Loucy (cell line): ENCODE results near the gene HCFC1.

Experiments used
- H2AFZ ChIP-seq: fragments of 200-600 bp; sonication (generic); 2 replicates; pipeline ENCODE4 v1.6.0; 2016; ENCODE audit warnings: antibody characterized with exemption, mild to moderate bottlenecking, low read length, moderate library complexity
- H3F3A ChIP-seq: fragments of 200-600 bp; 2 replicates; pipeline ENCODE4 v1.6.0; 2016; ENCODE audit warnings: antibody characterized with exemption, low read depth, mild to moderate bottlenecking
- H3K27me3 ChIP-seq: fragments of 200-600 bp; sonication (generic); 2 replicates; pipeline ENCODE4 v1.6.1; 2014; ENCODE audit warnings: low read length, mild to moderate bottlenecking; ENCODE audit not compliant: insufficient read depth, poor library complexity, severe bottlenecking
- H3K36me3 ChIP-seq: fragments of 200-600 bp; sonication (generic); 2 replicates; pipeline ENCODE4 v1.6.1; 2016; ENCODE audit warnings: low read length; ENCODE audit not compliant: insufficient read depth
- H3K4me1 ChIP-seq: fragments of 200-600 bp; sonication (generic); 2 replicates; pipeline ENCODE4 v1.5.1; 2014; ENCODE audit warnings: low read length, mild to moderate bottlenecking; ENCODE audit not compliant: insufficient read depth, poor library complexity, severe bottlenecking
- H3K4me2 ChIP-seq: fragments of 200-600 bp; sonication (generic); 2 replicates; pipeline ENCODE4 v1.6.0; 2014; ENCODE audit warnings: antibody characterized with exemption, low read length, low read depth, mild to moderate bottlenecking; ENCODE audit not compliant: poor library complexity, severe bottlenecking
- H3K4me3 ChIP-seq: fragments of 200-600 bp; sonication (generic); 2 replicates; pipeline ENCODE4 v1.5.1; 2014; ENCODE audit warnings: low read length, mild to moderate bottlenecking, mixed read lengths; ENCODE audit not compliant: poor library complexity, severe bottlenecking
- H3K79me2 ChIP-seq: fragments of 200-600 bp; sonication (generic); 2 replicates; pipeline ENCODE4 v1.6.1; 2014; ENCODE audit warnings: low read length; ENCODE audit not compliant: insufficient read depth
- H3K9ac ChIP-seq: fragments of 200-600 bp; sonication (generic); 2 replicates; pipeline ENCODE4 v1.6.0; 2014; ENCODE audit warnings: mild to moderate bottlenecking, low read depth, low read length, moderate library complexity; ENCODE audit not compliant: poor library complexity, severe bottlenecking
- H3K9me2 ChIP-seq: fragments of 200-600 bp; sonication (generic); replicated peaks from 2 replicates; pipeline ENCODE4 v1.6.1; 2016; ENCODE audit warnings: low read depth, low read length, mixed read lengths
- H3K9me3 ChIP-seq: fragments of 200-600 bp; sonication (generic); 2 replicates; pipeline ENCODE4 v1.6.1; 2014; ENCODE audit warnings: mild to moderate bottlenecking, antibody characterized with exemption, low read length, low read depth; ENCODE audit not compliant: insufficient read depth
- H4K20me1 ChIP-seq: fragments of 200-600 bp; sonication (generic); 2 replicates; pipeline ENCODE4 v1.6.0; 2014; ENCODE audit warnings: antibody characterized with exemption, low read length, mild to moderate bottlenecking; ENCODE audit not compliant: insufficient read depth, poor library complexity, severe bottlenecking
- CTCF ChIP-seq: fragments of 200-600 bp; sonication (generic); conservative IDR thresholded peaks from 2 replicates; pipeline ENCODE4 v1.5.1; 2014; ENCODE audit warnings: mild to moderate bottlenecking, antibody characterized with exemption, low read length
- EZH2phosphoT487 ChIP-seq: fragments of 200-600 bp; IDR thresholded peaks from 2 replicates; pipeline ENCODE4 v1.6.1; 2018; ENCODE audit warnings: antibody characterized with exemption, mild to moderate bottlenecking, moderate library complexity, borderline replicate concordance

Gene HCFC1

DNA sequence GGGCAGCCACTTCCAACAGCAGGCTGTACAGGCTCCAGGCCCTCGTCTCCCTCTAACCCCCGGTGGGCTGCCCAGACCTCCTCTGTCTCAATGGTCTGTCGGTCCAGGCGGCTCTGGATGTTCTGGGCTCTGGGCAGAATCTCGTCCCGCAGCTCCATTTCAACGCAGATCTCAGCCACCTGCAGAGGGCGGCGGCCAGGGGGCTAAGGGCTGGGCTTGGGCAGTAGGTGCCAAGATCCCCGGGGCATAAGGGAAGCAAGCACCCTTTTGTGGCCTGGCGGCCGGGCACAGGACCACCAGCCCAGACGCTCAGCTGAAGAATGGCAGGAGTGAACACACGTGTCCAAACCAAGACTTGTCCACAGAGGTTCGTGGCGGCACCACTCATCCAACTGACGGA lies 57.9 kb downstream of the HCFC1 start:
- Histone ChIP-seq H2AFZ (no peak overlapping the region), H3K9me2 (no peaks in the 10 kb centered on the region), H3K79me2 (no peaks in the 10 kb centered on the region), H3K36me3 (peaks cover 17% of the 10 kb centered on the region; the same call in 1 of the 2 replicates), H3K9ac (no peak overlapping the region), H3K4me1 (no peaks in the 10 kb centered on the region), H3K4me2 (no peak overlapping the region), H3K4me3 (no peak overlapping the region), H3K9me3 (no peaks in the 10 kb centered on the region), H4K20me1 (no peaks in the 10 kb centered on the region), H3F3A (no peaks in the 10 kb centered on the region), H3K27me3 (no peaks in the 10 kb centered on the region)
- TF ChIP-seq EZH2phosphoT487 (no peak), CTCF (no peak)

GRCh38 chrX:153913211-153913610 lies 58.4 kb downstream of the HCFC1 start:
- Histone ChIP-seq H3K79me2 (no peaks in the 10 kb centered on the region), H2AFZ (no peak overlapping the region), H3K27me3 (no peaks in the 10 kb centered on the region), H3K36me3 (peaks cover 14% of the 10 kb centered on the region; the same call in 1 of the 2 replicates), H3K4me2 (no peak overlapping the region), H3K4me1 (no peaks in the 10 kb centered on the region), H3F3A (no peaks in the 10 kb centered on the region), H3K9me2 (no peaks in the 10 kb centered on the region), H3K9me3 (no peaks in the 10 kb centered on the region), H3K4me3 (no peak overlapping the region), H4K20me1 (no peaks in the 10 kb centered on the region), H3K9ac (no peak overlapping the region)
- TF ChIP-seq EZH2phosphoT487 = no peak
- no peak for TF ChIP-seq CTCF

- H3K9me2 ChIP-seq = no peaks in the 10 kb centered on the region
- TF ChIP-seq CTCF (no peak), EZH2phosphoT487 (no peak)
- peaks cover 14% of the 10 kb centered on the region; the same call in 1 of the 2 replicates for H3K36me3 ChIP-seq
- no peaks in the 10 kb centered on the region for H3K4me1 ChIP-seq
- H2AFZ ChIP-seq = no peak overlapping the region
- H3F3A ChIP-seq = no peaks in the 10 kb centered on the region
- H3K9ac ChIP-seq = no peak overlapping the region
- H3K9me3 ChIP-seq = no peaks in the 10 kb centered on the region
- no peaks in the 10 kb centered on the region for H3K27me3 ChIP-seq
- H4K20me1 ChIP-seq = no peaks in the 10 kb centered on the region
- no peaks in the 10 kb centered on the region for H3K79me2 ChIP-seq
- no peak overlapping the region for H3K4me3 ChIP-seq
- H3K4me2 ChIP-seq = no peak overlapping the region
These were observed 59.8 kb downstream of the HCFC1 start for GRCh38 chrX:153911798-153912197.
